Measurements from ENCODE around the gene PCYT1B. TPM values are rescaled to one million over a fixed set of nuclear protein-coding genes. Genes with fewer than 3 reads are reported as not detected.

The PCYT1B gene
- total RNA-seq, 1 experiment from 2014 or later: not detected

- DNase-seq (ENCODE audit: low read depth): no peak
Observed at GRCh38 chrX:24528605-24529004, 118.5 kb downstream of the PCYT1B start.

GRCh38 chrX:24526616-24527015, 120.5 kb downstream of the PCYT1B start:
- no peak for DNase-seq (ENCODE audit: low read depth)

GRCh38 chrX:24525455-24525854, 121.7 kb downstream of the PCYT1B start:
- no peak for DNase-seq (ENCODE audit: low read depth)

- no peak for DNase-seq (ENCODE audit: low read depth)
Observed at GRCh38 chrX:24520472-24520871, 126.7 kb downstream of the PCYT1B start.

GRCh38 chrX:24515447-24515846, 131.7 kb downstream of the PCYT1B start:
- DNase-seq (ENCODE audit: low read depth): no peak

GRCh38 chrX:24513416-24513815, 133.7 kb downstream of the PCYT1B start:
- DNase-seq (ENCODE audit: low read depth): no peak

- DNase-seq (ENCODE audit: low read depth): no peak
Observed at GRCh38 chrX:24508375-24508774, 138.8 kb downstream of the PCYT1B start.

Small RNAs within 50 kb of the gene (small RNA-seq; reads per million reads assigned to genes)
- not detected for gene SNRPEP9

Other genes with a start within 250 kb of the PCYT1B start
- gene PDK3, start 182.1 kb downstream of the PCYT1B start, total RNA-seq (2014; rRNA removed; shearing (Covaris generic)): 5.8 and 7.8 TPM in 2 replicates
- gene POLA1, start 46.6 kb upstream of the PCYT1B start, total RNA-seq (2014; rRNA removed; shearing (Covaris generic)): 19.7 and 20.1 TPM in 2 replicates

Measured in HT1080 (cell line).